ENCODE measurements around the gene DEFB121.

DNA sequence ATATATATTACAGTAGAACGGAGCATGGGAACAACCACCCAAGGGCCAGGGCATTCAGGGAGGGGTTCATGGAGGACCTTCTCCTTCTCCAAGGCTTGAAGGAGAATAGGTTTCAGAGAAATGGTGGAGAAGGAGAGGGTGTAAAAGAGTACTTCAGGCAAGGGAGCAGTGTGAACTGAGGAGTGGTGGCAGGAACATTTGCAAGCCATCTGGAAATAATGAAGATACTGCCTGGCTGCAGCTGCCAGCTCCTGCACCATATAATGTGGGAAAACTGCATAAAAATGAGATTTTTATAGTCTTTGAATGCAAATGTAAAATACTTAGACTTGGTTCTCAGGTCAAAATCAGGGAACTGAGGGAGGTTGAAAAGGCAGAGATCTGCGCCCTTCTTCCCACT is 9.6 kb upstream of the DEFB121 start:
- TF ChIP-seq, protein P1, sequence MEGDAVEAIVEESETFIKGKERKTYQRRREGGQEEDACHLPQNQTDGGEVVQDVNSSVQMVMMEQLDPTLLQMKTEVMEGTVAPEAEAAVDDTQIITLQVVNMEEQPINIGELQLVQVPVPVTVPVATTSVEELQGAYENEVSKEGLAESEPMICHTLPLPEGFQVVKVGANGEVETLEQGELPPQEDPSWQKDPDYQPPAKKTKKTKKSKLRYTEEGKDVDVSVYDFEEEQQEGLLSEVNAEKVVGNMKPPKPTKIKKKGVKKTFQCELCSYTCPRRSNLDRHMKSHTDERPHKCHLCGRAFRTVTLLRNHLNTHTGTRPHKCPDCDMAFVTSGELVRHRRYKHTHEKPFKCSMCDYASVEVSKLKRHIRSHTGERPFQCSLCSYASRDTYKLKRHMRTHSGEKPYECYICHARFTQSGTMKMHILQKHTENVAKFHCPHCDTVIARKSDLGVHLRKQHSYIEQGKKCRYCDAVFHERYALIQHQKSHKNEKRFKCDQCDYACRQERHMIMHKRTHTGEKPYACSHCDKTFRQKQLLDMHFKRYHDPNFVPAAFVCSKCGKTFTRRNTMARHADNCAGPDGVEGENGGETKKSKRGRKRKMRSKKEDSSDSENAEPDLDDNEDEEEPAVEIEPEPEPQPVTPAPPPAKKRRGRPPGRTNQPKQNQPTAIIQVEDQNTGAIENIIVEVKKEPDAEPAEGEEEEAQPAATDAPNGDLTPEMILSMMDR (IDR thresholded peaks at IDR 0.05): no peak
- TF ChIP-seq POLR2A (IDR thresholded peaks at IDR 0.05): no peak

Measured in thyroid gland (tissue), 4 donors.